GM19467 (cell line): Measurements from ENCODE around the gene MUSTN1.

ENCODE experiments used
- ATAC-seq: cut with Tn5 transposase; IDR thresholded peaks from one replicate; pipeline ENCODE4 v1.9.1; 2021; ENCODE audit warnings: mild to moderate bottlenecking, moderate library complexity; ENCODE audit not compliant: unreplicated experiment

MUSTN1 gene

GRCh38 chr3:52809662-52810377 is 25.0 kb downstream of the MUSTN1 start:
- ATAC-seq, result no peak

- ATAC-seq, result no peak
Measured at GRCh38 chr3:52809149-52809548, 25.7 kb downstream of the MUSTN1 start.

DNA sequence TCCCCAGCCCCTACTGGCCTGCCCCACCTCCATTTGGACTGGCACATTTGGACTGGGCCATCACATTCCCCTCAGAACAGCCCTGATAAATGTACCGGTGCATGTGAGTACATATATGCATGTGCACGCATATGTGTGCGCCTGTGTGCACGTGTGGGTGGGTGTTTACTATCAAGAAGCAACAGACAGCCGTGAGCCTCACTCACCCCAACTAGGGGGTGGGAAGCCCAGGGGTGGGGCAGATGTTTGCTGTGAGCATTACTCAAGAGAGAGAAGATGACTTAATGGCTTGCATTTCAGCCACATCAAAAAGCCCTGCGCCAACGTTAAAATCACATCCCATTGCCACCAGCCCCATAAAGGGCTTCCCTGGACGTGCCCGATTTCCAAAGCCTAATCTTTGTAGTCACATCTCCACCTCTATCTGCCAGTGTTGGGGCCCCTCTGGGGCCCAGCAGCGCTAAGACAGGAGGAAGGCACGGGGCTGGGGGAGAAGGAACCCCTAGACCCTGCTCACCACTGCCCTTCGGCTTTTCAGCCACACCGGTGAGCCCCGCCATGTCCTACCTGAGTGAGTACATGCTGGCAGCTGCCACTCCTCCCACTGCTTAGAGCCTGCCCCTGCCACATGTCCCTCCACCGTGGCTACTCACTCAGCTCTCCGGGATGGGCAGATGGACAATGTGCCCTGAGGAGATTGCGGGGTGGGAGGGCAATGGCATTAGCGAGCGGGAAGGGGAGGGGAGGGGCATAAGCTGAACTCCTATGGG is 29.4 kb downstream of the MUSTN1 start:
- no peak for ATAC-seq

GRCh38 chr3:52801839-52802238 is 33.0 kb downstream of the MUSTN1 start:
- ATAC-seq, result no peak

DNA sequence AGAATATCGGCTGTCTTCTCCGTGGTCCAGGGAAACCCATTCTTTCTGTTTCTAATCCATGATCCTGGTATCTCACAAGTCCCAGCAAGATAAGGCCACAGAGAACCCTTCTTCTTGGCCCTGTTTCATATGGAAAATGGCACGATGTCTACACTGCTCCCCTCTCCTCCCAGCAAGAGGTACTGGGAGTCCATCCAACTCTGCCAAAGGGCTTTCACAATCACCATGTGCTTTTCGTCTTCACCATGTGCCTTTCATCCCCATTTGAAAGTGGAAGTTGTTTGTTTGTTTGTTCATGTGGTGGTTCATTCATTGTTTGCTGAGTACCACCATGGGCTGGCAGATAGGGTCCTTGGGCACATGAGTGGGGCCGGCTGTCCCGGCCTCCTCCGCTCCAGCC is 34.7 kb downstream of the MUSTN1 start:
- no peak for ATAC-seq

GRCh38 chr3:52798978-52799476 is 35.8 kb downstream of the MUSTN1 start:
- no peak for ATAC-seq

- ATAC-seq, result no peak
Measured at GRCh38 chr3:52798376-52798977, 36.3 kb downstream of the MUSTN1 start.

- no peak for ATAC-seq
Measured at GRCh38 chr3:52796411-52796810, 38.4 kb downstream of the MUSTN1 start.

GRCh38 chr3:52795298-52795900 is 39.4 kb downstream of the MUSTN1 start:
- no peak for ATAC-seq

- no peak for ATAC-seq
Measured at GRCh38 chr3:52794612-52795099, 40.2 kb downstream of the MUSTN1 start, which contains the start of gene ITIH3. Gene ITIH3, plus strand, starts transcription at chr3:52794796. Its CDS starts 8 bp downstream, at chr3:52794804.

- ATAC-seq, result no peak
Measured at GRCh38 chr3:52793702-52794611, 40.9 kb downstream of the MUSTN1 start.

GRCh38 chr3:52792961-52793695 is 41.7 kb downstream of the MUSTN1 start:
- no peak for ATAC-seq

- ATAC-seq, result no peak
Measured at GRCh38 chr3:52792413-52792812, 42.4 kb downstream of the MUSTN1 start.

DNA sequence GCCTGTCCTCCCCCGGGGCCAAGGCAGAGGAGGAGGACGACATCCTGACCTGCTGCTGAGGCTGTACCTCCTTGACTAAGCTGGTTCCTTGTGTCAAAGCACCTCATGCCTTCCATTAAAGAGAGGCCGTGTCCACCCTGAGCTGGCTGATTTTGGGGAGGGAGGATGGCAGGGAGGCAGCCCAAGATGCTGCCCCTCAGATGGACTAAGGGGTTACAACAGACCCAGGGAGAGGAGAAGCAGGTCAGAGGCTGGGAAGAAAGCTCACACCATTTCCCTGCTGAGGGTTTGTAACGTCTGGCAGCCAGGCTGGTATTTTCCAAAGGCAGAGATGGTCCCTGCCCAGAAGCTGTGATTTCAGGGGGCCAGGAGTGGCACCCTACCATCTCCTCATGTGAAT is 42.9 kb downstream of the MUSTN1 start:
- ATAC-seq, result no peak

- no peak for ATAC-seq
Measured at GRCh38 chr3:52791366-52791765, 43.5 kb downstream of the MUSTN1 start.

DNA sequence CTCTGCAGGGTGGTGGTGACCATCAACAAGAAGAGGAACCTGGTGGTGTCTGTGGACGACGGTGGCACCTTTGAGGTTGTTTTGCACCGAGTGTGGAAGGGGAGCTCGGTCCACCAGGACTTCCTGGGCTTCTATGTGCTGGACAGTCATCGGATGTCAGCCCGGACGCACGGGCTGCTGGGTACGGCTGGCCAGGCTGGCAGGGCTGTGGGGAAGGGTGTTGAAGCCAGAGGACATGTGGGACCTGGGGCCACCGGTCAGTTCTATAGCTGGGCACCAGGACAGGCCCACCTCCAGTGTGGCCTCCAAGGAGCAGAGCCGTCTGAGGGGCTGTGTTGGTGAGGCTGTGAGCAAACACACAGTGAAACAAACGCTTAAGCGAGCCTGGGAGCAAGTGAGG is 44.1 kb downstream of the MUSTN1 start:
- ATAC-seq, result no peak

DNA sequence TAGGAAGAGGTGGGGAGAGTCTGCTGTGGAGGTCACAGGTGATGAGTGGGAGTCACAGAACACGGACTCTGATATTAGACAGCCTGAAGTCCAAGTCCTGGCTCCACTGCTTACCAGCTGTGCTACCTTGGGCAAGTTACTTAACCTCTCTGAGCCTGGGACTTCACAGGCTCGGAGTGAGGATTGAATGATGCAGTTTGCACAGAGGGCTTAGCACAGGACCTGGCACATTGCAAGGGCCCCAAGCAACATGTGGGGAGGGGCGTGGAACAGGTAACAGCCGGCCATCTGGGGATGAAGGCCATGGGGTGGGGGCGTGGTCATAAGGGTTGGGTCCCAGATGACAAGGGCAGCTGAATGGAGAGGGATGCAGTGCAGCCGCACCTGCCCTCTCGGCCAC is 44.5 kb downstream of the MUSTN1 start:
- no peak for ATAC-seq

GRCh38 chr3:52789746-52790040 is 45.1 kb downstream of the MUSTN1 start:
- no peak for ATAC-seq

DNA sequence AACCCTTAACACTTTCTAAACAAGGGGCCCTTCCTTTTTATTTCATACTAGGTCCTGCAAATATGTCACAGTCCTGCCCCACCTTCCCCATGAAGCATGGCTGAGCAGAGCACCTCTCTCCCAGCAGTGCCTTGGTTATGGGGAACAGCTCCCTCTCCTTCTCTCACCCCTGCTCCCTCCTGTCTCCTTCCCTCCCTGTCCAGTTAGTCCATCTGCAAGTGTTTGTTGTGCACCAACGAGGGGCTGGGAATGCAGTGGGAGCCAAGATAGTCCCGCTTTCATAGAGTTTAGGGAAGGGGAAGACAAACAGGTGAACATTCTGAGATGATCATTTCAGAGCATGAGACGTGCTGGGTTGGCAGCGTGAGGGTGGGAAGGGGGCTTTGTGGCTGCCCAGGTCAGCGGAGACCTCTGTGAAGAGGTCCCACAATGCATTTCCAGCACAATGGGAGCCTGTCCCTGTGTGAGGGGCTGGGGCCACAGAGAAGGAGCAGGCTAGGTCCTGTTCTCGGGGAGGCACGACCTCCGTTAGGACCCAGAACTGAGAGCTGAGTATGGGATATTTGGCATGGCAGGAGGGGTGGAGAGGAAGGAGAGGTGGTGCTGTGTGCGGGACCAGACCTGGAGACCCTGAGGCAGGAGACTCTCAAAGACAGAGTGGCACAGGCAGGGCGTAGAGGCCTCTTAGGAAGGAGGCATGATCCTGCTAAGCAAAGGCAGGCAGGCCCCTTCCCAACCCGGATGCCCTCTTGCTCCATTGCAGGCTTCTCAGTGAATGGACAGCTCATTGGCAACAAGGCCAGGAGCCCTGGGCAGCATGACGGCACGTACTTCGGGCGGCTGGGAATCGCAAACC is 45.7 kb downstream of the MUSTN1 start:
- ATAC-seq, result no peak
